Stimulated activated CD8-positive, alpha-beta memory T cell treated with anti-CD3 and anti-CD28 coated beads, Interleukin-4, amount 100 ng/mL, for 1 hour (primary cell): ENCODE measurements around the gene METTL21A.
"Not testable (repeated sequence)": the region's sequence is repeated elsewhere in the genome, so short reads cannot be mapped to it uniquely, and the experiment has no call there.

Experiments
- DNase-seq, 2 donors: peaks; one replicate each; pipeline ENCODE4 v3.0.0-alpha.2; 2020; ENCODE audit warnings: low read depth in 2 of 2, low spot score in 1 of 2

Gene METTL21A

GRCh38 chr2:207625014-207625907 lies at the start of gene METTL21A:
Gene METTL21A (minus strand): TSS chr2:207625394. CDS start chr2:207624375, 1,019 bp downstream.
- peak; percentile 90 for DNase-seq

DNA sequence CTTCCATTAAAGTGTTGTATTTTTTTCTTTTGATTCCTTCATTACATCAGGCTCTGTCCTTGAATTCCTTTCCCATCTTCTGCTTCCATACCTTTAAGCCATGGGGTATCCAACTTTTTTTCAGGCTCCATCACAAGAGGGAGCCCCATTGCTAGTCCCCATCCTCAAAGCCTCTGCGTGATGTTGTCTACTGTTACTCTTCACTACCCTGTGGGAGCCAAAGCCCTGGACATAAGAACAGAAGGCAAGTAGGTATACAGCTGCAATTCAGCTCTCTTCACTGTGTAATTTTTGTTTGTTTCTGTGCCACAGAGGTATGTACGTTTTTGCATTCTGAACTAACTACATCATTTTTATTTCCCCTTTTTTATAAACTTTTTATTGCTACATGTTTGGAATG lies 49.6 kb upstream of the METTL21A start:
- no peak for DNase-seq

DNA sequence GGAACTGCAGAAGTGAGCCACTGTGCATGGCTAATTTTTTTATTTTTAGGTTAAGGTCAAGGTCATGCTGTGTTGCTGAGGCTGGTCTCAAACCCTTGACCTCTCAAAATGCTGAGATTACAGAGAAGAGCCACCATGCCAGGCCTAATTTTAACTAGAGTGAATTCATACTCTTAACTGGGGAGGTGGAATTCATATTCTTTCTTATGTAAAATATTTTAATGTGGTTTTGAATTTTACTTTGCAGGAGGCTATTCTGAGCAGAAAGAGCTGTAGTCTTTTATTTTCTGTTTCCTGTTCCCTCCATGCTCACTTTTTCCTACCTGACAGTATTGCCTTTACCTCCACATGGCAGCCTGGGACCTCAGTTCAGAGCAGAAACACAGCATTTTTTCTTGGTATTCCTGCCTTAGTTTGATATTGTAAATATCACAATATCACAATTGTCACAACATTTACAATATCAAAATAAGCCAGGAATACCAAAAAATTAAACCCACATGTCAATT lies 49.1 kb upstream of the METTL21A start:
- DNase-seq, result no peak

DNA sequence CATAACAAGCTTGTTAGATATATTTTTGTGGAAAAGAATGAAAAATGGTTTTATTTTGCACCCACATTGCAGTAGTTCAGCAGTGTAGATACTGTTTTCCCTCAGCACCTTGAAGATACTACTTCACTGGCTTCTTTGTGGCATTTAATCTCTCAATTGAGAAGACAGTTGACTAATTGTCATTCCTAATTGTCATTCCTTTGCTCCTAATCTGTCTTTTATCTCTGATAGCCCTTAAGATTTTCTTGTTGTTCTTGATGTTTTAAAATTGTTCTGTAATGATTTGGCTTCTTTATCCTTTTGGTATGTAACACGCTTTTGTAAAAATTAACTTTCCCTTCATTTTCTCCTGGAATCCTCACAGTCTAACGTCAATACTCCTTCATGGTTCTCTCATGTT lies 48.2 kb upstream of the METTL21A start:
- DNase-seq, result no peak

- no peak for DNase-seq
These were observed 45.7 kb upstream of the METTL21A start for GRCh38 chr2:207670887-207671286.

- no peak for DNase-seq
These were observed 38.8 kb upstream of the METTL21A start for GRCh38 chr2:207663870-207664545.

GRCh38 chr2:207662203-207662602 lies 37.0 kb upstream of the METTL21A start:
- no peak for DNase-seq

DNA sequence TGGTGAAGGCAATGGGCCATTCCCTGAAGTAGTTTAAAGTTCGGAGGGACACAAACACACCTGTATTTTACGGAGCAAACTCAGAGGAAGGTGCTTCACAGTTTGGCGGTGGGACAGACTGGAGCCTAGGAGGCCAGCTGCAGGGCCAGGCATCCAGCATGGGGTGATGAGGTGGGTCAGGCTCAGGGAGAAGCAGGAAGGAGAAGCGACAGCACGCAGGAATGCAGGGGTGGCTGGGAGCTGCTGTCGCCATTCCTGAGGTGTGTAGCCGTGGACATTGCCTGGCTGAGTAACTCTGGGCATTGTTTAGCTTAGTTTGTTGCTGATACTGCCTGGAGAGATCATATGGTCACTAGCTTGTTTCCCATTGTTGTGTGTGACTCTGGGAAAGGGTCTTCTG lies 35.8 kb upstream of the METTL21A start:
- DNase-seq, result no peak

- no peak for DNase-seq
These were observed 33.0 kb upstream of the METTL21A start for GRCh38 chr2:207658156-207658555.

DNA sequence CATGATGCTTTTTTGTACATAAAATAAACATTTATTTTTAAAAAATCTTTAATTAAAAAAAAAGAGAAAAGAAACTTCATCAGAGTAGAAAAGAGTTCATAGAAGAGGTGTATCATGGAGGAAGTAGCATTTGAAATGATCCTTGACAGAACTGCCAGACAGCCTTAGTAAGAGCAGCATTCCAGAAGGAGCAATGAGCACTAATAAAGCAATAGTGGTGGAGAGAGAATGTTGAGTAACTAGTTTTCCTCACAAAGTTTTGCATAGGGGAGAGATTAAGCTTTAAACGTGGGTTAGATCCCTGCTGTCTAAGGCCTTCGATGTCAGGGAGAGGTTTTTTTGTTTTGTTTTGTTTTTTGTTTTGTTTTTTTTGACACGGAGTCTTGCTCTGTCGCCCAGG lies 29.8 kb upstream of the METTL21A start:
- DNase-seq, result no peak

DNA sequence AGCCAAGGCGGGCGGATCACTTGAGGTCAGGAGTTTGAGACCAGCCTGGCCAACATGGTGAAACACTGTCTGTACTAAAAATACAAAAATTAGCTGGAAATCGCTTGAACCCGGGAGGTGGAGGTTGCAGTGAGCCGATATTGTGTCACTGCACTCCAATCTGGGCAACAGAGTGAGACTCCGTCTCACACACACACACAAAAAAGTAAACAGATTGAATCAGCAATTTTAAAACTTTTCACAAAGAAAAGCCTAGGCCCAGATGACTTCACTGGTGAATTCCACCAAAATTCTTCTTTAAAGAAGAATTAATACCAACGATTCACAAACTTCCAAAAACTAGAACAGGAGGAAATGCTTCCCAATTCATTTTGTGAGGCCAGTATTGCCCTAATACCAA lies 21.4 kb upstream of the METTL21A start:
- not testable (repeated sequence) for DNase-seq

DNA sequence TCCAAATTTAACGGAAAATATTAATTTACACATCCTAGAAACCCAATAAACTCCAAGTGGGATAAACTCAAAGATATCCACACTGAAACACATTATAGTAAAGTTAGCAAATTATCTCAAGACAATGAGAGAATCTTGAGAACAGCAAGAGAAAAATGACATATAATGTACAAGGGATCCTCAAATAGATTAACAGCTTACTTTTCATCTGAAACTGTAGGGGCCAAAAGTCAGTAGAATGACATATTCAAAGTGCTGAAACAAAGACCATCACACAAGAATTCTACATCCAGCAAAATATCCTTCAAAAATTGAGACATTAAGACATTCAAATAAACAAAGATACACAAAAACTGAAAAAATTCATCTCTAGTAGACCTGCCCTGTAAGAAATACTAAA lies 18.7 kb upstream of the METTL21A start:
- no peak for DNase-seq

GRCh38 chr2:207640661-207641060 lies 15.5 kb upstream of the METTL21A start:
- no peak for DNase-seq

- DNase-seq, result no peak
These were observed 15.0 kb upstream of the METTL21A start for GRCh38 chr2:207640160-207640559.

GRCh38 chr2:207639288-207639687 lies 14.1 kb upstream of the METTL21A start:
- not testable (repeated sequence) for DNase-seq

GRCh38 chr2:207635468-207636200 lies 10.4 kb upstream of the METTL21A start:
- DNase-seq, result no peak

DNA sequence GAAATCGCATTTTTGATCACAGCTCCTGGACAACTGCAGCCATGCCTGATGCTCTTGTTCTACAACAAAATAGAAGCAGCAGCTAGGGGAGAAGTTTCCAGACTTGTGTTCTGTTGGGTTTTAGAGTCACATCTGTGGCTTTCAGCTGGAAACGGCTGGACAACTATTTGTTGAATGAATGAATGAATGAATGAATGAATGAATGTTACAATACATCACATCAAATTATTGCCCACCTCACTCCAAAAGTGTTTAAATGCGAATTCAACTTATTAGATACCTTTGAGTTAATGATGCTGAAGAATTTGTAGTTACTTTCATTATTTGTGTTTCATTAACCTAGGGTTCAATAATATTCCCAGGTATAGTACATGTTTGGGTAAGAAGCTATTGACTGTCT lies 8.5 kb upstream of the METTL21A start:
- DNase-seq, result no peak

- DNase-seq, result no peak
These were observed 7.6 kb upstream of the METTL21A start for GRCh38 chr2:207632575-207633493.

- DNase-seq, result no peak
These were observed 5.3 kb upstream of the METTL21A start for GRCh38 chr2:207630491-207630890.

GRCh38 chr2:207629553-207629952 lies 4.4 kb upstream of the METTL21A start:
- no peak for DNase-seq
